Measurements from ENCODE around the gene ADSS2.

The ADSS2 gene

DNA sequence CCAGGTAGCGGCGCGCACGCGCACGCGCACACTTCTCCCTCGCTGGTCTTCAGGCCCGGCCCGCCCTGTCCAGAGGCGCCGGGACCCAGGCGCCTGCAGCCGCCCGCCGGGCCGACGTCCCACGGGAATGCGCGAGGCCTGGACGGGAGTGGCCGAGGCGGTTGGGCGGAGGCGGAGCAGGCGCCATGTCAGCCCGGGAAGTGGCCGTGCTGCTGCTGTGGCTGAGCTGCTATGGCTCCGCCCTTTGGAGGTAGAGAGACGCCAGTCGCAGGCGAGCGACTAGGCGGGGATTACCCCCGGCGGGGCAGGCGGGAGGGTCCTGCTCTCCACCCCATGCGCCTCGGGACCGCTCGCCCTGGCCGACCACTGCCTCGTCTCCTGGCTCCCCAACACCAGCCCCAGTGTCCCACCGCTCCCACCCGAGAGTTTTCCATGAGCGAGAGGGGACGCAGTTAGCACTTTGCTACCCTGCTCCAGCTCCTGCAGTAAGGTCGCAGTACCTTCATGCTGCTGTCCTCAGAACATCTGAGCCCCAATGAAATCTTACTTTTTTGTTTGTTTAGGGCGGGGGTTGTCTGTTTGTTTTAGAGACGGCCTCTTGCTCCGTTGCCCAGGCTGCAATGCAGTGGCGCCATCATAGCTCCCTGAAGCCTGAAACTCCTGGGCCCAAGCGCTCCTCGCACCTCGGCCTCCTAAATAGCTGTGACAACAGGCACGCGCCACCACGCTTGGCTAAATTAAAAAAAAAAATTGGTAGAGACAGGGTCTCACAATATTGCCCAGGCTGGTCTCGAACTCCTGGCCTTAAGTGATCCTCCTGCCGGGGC is 9.7 kb upstream of the ADSS2 start, which contains the start of gene CATSPERE (continued):
- TF ChIP-seq ZFHX2 (tag by site-specific recombination; conservative IDR thresholded peaks at IDR 0.05) (peak; percentile 96), YY1 (tag by site-specific recombination; IDR thresholded peaks at IDR 0.05) (peak; percentile 85), ZNF184 (tag by site-specific recombination; IDR thresholded peaks at IDR 0.05) (peak; percentile 29; the same call in 1 of the 2 replicates), BCL11B (tag by site-specific recombination; IDR thresholded peaks at IDR 0.05; ENCODE audit: low read depth) (0 out of 2 replicates have a peak, but pooled peaks have one; percentile 20), ZNF777 (tag by site-specific recombination; IDR thresholded peaks at IDR 0.05; ENCODE audit: borderline replicate concordance) (no peak), ZNF157 (tag by site-specific recombination; IDR thresholded peaks at IDR 0.05) (no peak), ZNF677 (tag by site-specific recombination; IDR thresholded peaks at IDR 0.05) (no peak), ZSCAN30 (tag by site-specific recombination; IDR thresholded peaks at IDR 0.05) (peak; percentile 82; the same call in 1 of the 2 replicates), GLIS1 (tag by site-specific recombination; IDR thresholded peaks at IDR 0.05) (peak; percentile 74), ZEB2 (tag by site-specific recombination; IDR thresholded peaks at IDR 0.05) (peak; percentile 61), ZNF555 (tag by site-specific recombination; conservative IDR thresholded peaks at IDR 0.05) (no peak), ZNF560 (tag by site-specific recombination; IDR thresholded peaks at IDR 0.05; ENCODE audit: borderline replicate concordance) (no peak), ZBTB20 (tag by site-specific recombination; IDR thresholded peaks at IDR 0.05) (peak; percentile 90), ZNF23 (tag by site-specific recombination; IDR thresholded peaks at IDR 0.05; ENCODE audit: borderline replicate concordance) (no peak), REPIN1 (tag by site-specific recombination; IDR thresholded peaks at IDR 0.05; ENCODE audit: low read depth) (no peak), TRIM28 (IDR thresholded peaks at IDR 0.05; ENCODE audit: borderline replicate concordance, low read length) (peak; percentile 82; the same call in 1 of the 2 replicates), MZF1 (tag by site-specific recombination; IDR thresholded peaks at IDR 0.05; ENCODE audit: borderline replicate concordance) (peak; percentile 49; the same call in 1 of the 2 replicates), ZNF394 (tag by site-specific recombination; IDR thresholded peaks at IDR 0.05; ENCODE audit: borderline replicate concordance) (no peak), ZNF596 (tag by site-specific recombination; IDR thresholded peaks at IDR 0.05) (peak; percentile 9; the same call in 1 of the 2 replicates), GLI4 (tag by site-specific recombination; IDR thresholded peaks at IDR 0.05) (peak; percentile 75; the same call in 1 of the 2 replicates), HOXA7 (CRISPR knock-in tag; IDR thresholded peaks at IDR 0.05; ENCODE audit: borderline replicate concordance) (no peak), KLF8 (tag by site-specific recombination; IDR thresholded peaks at IDR 0.05) (peak; percentile 81; the same call in 1 of the 2 replicates), ZBTB8A (tag by site-specific recombination; IDR thresholded peaks at IDR 0.05) (peak; percentile 96), SP3 (tag by site-specific recombination; IDR thresholded peaks at IDR 0.05) (peak; percentile 81)
- TF ChIP-seq, protein P1, sequence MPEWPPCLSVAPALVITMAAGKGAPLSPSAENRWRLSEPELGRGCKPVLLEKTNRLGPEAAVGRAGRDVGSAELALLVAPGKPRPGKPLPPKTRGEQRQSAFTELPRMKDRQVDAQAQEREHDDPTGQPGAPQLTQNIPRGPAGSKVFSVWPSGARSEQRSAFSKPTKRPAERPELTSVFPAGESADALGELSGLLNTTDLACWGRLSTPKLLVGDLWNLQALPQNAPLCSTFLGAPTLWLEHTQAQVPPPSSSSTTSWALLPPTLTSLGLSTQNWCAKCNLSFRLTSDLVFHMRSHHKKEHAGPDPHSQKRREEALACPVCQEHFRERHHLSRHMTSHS (tag by site-specific recombination; IDR thresholded peaks at IDR 0.05): no peak
- TF ChIP-seq, protein P2, sequence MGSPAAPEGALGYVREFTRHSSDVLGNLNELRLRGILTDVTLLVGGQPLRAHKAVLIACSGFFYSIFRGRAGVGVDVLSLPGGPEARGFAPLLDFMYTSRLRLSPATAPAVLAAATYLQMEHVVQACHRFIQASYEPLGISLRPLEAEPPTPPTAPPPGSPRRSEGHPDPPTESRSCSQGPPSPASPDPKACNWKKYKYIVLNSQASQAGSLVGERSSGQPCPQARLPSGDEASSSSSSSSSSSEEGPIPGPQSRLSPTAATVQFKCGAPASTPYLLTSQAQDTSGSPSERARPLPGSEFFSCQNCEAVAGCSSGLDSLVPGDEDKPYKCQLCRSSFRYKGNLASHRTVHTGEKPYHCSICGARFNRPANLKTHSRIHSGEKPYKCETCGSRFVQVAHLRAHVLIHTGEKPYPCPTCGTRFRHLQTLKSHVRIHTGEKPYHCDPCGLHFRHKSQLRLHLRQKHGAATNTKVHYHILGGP (tag by site-specific recombination; IDR thresholded peaks at IDR 0.05): no peak
- TF ChIP-seq, protein P3, sequence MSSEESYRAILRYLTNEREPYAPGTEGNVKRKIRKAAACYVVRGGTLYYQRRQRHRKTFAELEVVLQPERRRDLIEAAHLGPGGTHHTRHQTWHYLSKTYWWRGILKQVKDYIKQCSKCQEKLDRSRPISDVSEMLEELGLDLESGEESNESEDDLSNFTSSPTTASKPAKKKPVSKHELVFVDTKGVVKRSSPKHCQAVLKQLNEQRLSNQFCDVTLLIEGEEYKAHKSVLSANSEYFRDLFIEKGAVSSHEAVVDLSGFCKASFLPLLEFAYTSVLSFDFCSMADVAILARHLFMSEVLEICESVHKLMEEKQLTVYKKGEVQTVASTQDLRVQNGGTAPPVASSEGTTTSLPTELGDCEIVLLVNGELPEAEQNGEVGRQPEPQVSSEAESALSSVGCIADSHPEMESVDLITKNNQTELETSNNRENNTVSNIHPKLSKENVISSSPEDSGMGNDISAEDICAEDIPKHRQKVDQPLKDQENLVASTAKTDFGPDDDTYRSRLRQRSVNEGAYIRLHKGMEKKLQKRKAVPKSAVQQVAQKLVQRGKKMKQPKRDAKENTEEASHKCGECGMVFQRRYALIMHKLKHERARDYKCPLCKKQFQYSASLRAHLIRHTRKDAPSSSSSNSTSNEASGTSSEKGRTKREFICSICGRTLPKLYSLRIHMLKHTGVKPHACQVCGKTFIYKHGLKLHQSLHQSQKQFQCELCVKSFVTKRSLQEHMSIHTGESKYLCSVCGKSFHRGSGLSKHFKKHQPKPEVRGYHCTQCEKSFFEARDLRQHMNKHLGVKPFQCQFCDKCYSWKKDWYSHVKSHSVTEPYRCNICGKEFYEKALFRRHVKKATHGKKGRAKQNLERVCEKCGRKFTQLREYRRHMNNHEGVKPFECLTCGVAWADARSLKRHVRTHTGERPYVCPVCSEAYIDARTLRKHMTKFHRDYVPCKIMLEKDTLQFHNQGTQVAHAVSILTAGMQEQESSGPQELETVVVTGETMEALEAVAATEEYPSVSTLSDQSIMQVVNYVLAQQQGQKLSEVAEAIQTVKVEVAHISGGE (tag by site-specific recombination; conservative IDR thresholded peaks at IDR 0.05; ENCODE audit: low read depth): 0 out of 2 replicates have a peak, but pooled peaks have one; percentile 10
- TF ChIP-seq, protein P4, sequence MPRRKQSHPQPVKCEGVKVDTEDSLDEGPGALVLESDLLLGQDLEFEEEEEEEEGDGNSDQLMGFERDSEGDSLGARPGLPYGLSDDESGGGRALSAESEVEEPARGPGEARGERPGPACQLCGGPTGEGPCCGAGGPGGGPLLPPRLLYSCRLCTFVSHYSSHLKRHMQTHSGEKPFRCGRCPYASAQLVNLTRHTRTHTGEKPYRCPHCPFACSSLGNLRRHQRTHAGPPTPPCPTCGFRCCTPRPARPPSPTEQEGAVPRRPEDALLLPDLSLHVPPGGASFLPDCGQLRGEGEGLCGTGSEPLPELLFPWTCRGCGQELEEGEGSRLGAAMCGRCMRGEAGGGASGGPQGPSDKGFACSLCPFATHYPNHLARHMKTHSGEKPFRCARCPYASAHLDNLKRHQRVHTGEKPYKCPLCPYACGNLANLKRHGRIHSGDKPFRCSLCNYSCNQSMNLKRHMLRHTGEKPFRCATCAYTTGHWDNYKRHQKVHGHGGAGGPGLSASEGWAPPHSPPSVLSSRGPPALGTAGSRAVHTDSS (tag by site-specific recombination; IDR thresholded peaks at IDR 0.05): no peak
- TF ChIP-seq, protein P5, sequence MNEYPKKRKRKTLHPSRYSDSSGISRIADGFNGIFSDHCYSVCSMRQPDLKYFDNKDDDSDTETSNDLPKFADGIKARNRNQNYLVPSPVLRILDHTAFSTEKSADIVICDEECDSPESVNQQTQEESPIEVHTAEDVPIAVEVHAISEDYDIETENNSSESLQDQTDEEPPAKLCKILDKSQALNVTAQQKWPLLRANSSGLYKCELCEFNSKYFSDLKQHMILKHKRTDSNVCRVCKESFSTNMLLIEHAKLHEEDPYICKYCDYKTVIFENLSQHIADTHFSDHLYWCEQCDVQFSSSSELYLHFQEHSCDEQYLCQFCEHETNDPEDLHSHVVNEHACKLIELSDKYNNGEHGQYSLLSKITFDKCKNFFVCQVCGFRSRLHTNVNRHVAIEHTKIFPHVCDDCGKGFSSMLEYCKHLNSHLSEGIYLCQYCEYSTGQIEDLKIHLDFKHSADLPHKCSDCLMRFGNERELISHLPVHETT (tag by site-specific recombination; IDR thresholded peaks at IDR 0.05): 0 out of 2 replicates have a peak, but pooled peaks have one; percentile 41
- TF ChIP-seq, protein P6, sequence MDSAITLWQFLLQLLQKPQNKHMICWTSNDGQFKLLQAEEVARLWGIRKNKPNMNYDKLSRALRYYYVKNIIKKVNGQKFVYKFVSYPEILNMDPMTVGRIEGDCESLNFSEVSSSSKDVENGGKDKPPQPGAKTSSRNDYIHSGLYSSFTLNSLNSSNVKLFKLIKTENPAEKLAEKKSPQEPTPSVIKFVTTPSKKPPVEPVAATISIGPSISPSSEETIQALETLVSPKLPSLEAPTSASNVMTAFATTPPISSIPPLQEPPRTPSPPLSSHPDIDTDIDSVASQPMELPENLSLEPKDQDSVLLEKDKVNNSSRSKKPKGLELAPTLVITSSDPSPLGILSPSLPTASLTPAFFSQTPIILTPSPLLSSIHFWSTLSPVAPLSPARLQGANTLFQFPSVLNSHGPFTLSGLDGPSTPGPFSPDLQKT (IDR thresholded peaks at IDR 0.05; ENCODE audit: borderline replicate concordance, low read depth, low read length): no peak
